ENCODE results near the gene LIPC. TPM values are rescaled to one million over a fixed set of nuclear protein-coding genes. Genes with fewer than 3 reads are reported as not detected.

The LIPC gene
- total and polyA plus RNA-seq, 10 donors = 0.47 to 2.5 (median 1.0) TPM

GRCh38 chr15:58462973-58463663, 31.3 kb downstream of the LIPC start:
- Histone ChIP-seq H3K4me1 (peaks cover 8 to 32% (median 24%) of the 10 kb centered on the region in 6 donors), H3K27ac (no peak overlapping the region)

GRCh38 chr15:58463815-58464650, 32.2 kb downstream of the LIPC start:
- Histone ChIP-seq H3K4me1 (peaks cover 0 to 23% (median 15%) of the 10 kb centered on the region in 6 donors), H3K27ac (no peak overlapping the region), H3K27me3 (replicated peaks in 1 of 7) (no peaks in the 10 kb centered on the region), H3K36me3 (no peaks in the 10 kb centered on the region), H3K9me3 (no peaks in the 10 kb centered on the region), H3K4me3 (no peak overlapping the region)
- WGBS, 5 donors = 70 to 88% (median 82%) methylated on average over 6 of the region's 6 CpGs
- no peak for DNase-seq
- intact Hi-C loops (cut with DNase I; ENCODE audit: low total_unique reads) = no loop called here
- TF ChIP-seq POLR2A (IDR thresholded peaks at IDR 0.05) = no peak
- TF ChIP-seq POLR2AphosphoS5 (IDR thresholded peaks at IDR 0.05) = no peak
- TF ChIP-seq, protein P1, sequence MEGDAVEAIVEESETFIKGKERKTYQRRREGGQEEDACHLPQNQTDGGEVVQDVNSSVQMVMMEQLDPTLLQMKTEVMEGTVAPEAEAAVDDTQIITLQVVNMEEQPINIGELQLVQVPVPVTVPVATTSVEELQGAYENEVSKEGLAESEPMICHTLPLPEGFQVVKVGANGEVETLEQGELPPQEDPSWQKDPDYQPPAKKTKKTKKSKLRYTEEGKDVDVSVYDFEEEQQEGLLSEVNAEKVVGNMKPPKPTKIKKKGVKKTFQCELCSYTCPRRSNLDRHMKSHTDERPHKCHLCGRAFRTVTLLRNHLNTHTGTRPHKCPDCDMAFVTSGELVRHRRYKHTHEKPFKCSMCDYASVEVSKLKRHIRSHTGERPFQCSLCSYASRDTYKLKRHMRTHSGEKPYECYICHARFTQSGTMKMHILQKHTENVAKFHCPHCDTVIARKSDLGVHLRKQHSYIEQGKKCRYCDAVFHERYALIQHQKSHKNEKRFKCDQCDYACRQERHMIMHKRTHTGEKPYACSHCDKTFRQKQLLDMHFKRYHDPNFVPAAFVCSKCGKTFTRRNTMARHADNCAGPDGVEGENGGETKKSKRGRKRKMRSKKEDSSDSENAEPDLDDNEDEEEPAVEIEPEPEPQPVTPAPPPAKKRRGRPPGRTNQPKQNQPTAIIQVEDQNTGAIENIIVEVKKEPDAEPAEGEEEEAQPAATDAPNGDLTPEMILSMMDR (IDR thresholded peaks at IDR 0.05 in 8 of 11, conservative IDR thresholded peaks at IDR 0.05 in 3 of 11) = no peak

More at GRCh38 chr15:58462973-58463663, 31.3 kb downstream of the LIPC start:
- no peak for DNase-seq
- no peaks in the 10 kb centered on the region for H3K27me3 ChIP-seq (replicated peaks in 1 of 7)
- TF ChIP-seq POLR2AphosphoS5 (IDR thresholded peaks at IDR 0.05) = no peak
- TF ChIP-seq POLR2A (IDR thresholded peaks at IDR 0.05) = no peak
- TF ChIP-seq, protein P1 (IDR thresholded peaks at IDR 0.05 in 8 of 11, conservative IDR thresholded peaks at IDR 0.05 in 3 of 11) = no peak
- no peak overlapping the region for H3K4me3 ChIP-seq
- whole genome bisulfite sequencing, 5 donors = 89 to 94% (median 92%) methylated on average over 10 of the region's 10 CpGs
- intact Hi-C loops (cut with DNase I; ENCODE audit: low total_unique reads) = no loop called here
- H3K36me3 ChIP-seq = no peaks in the 10 kb centered on the region
- H3K9me3 ChIP-seq = no peaks in the 10 kb centered on the region

DNA sequence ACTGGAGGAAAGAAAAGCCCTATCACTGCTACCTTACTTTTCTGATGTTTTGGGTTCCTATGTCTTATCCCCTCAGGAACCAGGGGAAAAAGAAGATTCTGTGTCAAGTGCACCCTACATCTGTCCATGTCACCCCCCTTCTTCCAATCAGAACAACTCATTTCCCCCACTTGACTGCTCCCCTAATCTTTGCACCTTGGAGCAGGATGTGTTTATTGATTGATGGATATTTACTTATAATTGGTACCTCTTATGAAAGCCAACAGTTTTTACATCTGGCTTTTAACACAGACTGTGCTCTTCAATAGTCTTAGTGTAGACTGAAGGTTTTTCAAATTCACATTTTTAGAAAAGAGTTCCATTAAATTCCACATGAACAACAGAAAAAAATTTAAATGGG, 33.3 kb downstream of the LIPC start:
- H3K27ac ChIP-seq = no peak overlapping the region
- H3K4me1 ChIP-seq = peaks cover 0 to 13% (median 6%) of the 10 kb centered on the region in 6 donors
- no peak overlapping the region for H3K4me3 ChIP-seq
- no peaks in the 10 kb centered on the region for H3K36me3 ChIP-seq
- no peak for DNase-seq
- H3K9me3 ChIP-seq = no peaks in the 10 kb centered on the region
- no peaks in the 10 kb centered on the region for H3K27me3 ChIP-seq (replicated peaks in 1 of 7)
- intact Hi-C loops (cut with DNase I; ENCODE audit: low total_unique reads) = no loop called here
- TF ChIP-seq POLR2A (IDR thresholded peaks at IDR 0.05) = no peak
- no peak for TF ChIP-seq POLR2AphosphoS5 (IDR thresholded peaks at IDR 0.05)
- TF ChIP-seq, protein P1 (IDR thresholded peaks at IDR 0.05 in 8 of 11, conservative IDR thresholded peaks at IDR 0.05 in 3 of 11) = no peak

Data from spleen (tissue), 11 donors.